ENCODE data around the gene FLOT1.

DNA sequence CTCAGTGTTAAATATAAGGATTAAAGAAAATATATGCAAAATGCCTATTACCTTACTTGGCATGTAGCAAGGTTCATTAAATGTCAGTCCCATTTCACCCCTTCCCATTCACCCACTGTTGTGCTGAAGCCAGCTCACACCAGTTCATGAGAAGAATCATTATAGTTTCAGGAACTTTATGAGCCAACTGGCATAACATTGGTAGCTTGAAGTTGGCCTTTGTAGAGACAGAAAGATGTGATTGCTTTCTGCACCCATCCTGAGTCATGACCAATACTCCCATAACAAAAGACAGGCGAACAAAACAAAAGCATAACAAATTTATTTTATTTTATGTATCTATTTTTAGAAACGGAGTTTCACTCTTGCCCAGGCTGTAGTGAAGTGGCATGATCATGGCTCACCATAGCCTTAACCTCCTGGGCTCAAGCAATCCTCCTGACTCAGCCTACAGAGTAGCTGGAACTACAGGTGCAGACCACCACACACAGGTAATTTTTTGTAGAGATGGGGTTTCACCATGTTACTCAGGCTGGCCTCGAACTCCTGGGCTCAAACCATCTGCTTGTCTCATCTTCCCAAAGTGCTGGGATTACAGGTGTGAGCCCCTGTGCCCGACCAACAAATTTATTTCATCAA, 19.4 kb upstream of the FLOT1 start:
- TF ChIP-seq, protein P1, sequence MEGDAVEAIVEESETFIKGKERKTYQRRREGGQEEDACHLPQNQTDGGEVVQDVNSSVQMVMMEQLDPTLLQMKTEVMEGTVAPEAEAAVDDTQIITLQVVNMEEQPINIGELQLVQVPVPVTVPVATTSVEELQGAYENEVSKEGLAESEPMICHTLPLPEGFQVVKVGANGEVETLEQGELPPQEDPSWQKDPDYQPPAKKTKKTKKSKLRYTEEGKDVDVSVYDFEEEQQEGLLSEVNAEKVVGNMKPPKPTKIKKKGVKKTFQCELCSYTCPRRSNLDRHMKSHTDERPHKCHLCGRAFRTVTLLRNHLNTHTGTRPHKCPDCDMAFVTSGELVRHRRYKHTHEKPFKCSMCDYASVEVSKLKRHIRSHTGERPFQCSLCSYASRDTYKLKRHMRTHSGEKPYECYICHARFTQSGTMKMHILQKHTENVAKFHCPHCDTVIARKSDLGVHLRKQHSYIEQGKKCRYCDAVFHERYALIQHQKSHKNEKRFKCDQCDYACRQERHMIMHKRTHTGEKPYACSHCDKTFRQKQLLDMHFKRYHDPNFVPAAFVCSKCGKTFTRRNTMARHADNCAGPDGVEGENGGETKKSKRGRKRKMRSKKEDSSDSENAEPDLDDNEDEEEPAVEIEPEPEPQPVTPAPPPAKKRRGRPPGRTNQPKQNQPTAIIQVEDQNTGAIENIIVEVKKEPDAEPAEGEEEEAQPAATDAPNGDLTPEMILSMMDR (IDR thresholded peaks at IDR 0.05; ENCODE audit: insufficient read depth, low read length, poor library complexity, severe bottlenecking): no peak
- no peak for TF ChIP-seq EZH2phosphoT487 (conservative IDR thresholded peaks at IDR 0.05; ENCODE audit: low read length)

Measured in SU-DHL-6 (cell line).